ENCODE data around the gene ARSI. TPM values are rescaled to one million over a fixed set of nuclear protein-coding genes. Genes with fewer than 3 reads are reported as not detected.
A peak's percentile ranks its signal among the peaks of the same experiment; 100 is the strongest.

Gene ARSI
- total RNA-seq, 6 donors from 2014 or later = 0.78 to 6.3 (median 2.8) TPM

DNA sequence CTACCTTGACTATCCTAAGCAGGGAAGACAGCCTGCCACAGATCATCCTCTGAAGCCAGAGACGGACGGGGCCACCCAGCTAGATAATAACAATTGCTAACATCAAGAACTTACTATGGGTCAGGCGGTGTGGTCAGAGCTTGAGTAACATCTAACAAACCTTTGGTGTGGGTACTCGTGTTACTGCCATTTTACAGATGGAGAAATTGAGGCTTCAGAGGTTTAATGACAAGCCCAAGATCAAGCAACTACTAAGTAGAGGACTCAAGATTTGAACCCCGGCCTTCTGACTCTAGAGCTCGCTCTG, 16.7 kb upstream of the ARSI start:
- DNase-seq = no peak
- Histone ChIP-seq H3K36me3 (no peaks in the 10 kb centered on the region), H3K27ac (no peak overlapping the region), H3K27me3 (no peaks in the 10 kb centered on the region), H3K4me3 (no peak overlapping the region), H3K9me3 (no peaks in the 10 kb centered on the region), H3K4me1 (peaks cover 0 to 7% (median 0%) of the 10 kb centered on the region in 4 donors)
- TF ChIP-seq POLR2A (IDR thresholded peaks at IDR 0.05) = no peak
- TF ChIP-seq POLR2AphosphoS5 (IDR thresholded peaks at IDR 0.05) = no peak
- no peak for TF ChIP-seq CTCF (IDR thresholded peaks at IDR 0.05)
- TF ChIP-seq EP300 (IDR thresholded peaks at IDR 0.05) = no peak
- 87 to 91% methylated on average over 6 of the region's 6 CpGs for WGBS, 2 donors
- no peak for ATAC-seq (ENCODE audit: low FRiP score in 2 of 2)

DNA sequence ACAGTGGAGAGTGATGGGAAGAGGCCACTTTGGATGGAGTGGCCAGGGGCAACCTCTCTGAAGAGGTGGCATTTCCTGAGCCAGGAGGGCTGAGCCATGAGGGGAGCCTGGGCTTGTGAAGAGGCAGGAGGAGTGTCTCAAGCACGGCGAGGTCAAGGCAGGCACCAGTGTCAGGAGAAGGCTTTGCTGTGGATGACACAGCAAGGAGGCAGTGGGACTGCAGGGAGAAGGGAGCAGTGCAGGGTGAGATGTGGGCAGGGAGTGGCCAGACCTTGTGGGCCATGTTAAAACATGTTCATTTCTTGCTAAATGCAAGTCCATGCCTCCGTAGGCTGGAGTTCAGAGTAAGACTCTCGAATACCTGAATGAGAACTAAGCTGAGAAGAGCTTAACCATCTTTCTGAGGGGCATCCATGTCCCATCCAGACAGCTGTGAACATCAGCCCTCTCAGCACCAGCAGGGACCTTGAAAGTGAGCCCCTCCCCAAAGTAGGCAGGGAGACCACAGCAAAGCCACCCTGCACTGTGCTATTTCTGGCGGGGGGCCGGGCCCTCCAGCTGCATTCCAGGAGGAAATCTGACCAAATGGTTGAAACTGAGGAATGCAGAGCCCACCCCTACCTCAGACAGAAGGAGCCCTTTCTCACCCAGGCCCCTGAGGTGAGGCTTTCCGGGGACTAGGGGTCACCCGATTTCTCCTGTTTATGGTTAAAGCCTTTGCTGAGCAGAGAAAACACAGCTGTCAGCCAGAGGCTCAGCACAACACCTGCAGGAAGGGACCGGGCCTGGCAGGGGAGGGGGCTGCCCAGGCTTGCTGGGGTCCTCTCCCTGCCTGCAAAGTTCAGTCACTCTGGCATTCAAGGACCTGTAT, 16.1 kb upstream of the ARSI start:
- DNase-seq = no peak
- no peaks in the 10 kb centered on the region for H3K27me3 ChIP-seq

GRCh38 chr5:150317048-150318003, 14.6 kb upstream of the ARSI start:
- ATAC-seq (ENCODE audit: low FRiP score in 2 of 2) (peak; percentile 31 to 88), DNase-seq (no peak)
- Histone ChIP-seq H3K27ac (no peak overlapping the region), H3K4me1 (peaks cover 0 to 7% (median 0%) of the 10 kb centered on the region in 4 donors), H3K27me3 (no peaks in the 10 kb centered on the region), H3K36me3 (no peaks in the 10 kb centered on the region), H3K4me3 (no peak overlapping the region), H3K9me3 (no peaks in the 10 kb centered on the region)
- 76 to 82% methylated on average over 11 of the region's 11 CpGs for WGBS, 2 donors
- TF ChIP-seq CTCF (IDR thresholded peaks at IDR 0.05) = no peak
- no peak for TF ChIP-seq EP300 (IDR thresholded peaks at IDR 0.05)
- TF ChIP-seq POLR2A (IDR thresholded peaks at IDR 0.05) = no peak
- no peak for TF ChIP-seq POLR2AphosphoS5 (IDR thresholded peaks at IDR 0.05)

More for the DNA sequence above, 16.1 kb upstream of the ARSI start:
- no peak for TF ChIP-seq POLR2A (IDR thresholded peaks at IDR 0.05)
- no peak for TF ChIP-seq POLR2AphosphoS5 (IDR thresholded peaks at IDR 0.05)
- TF ChIP-seq CTCF (IDR thresholded peaks at IDR 0.05) = no peak
- no peak for TF ChIP-seq EP300 (IDR thresholded peaks at IDR 0.05)
- Histone ChIP-seq H3K36me3 (no peaks in the 10 kb centered on the region), H3K4me1 (peaks cover 0 to 7% (median 0%) of the 10 kb centered on the region in 4 donors), H3K9me3 (no peaks in the 10 kb centered on the region), H3K27ac (no peak overlapping the region), H3K4me3 (no peak overlapping the region)
- WGBS, 2 donors = 80% methylated on average over 7 to 9 of the region's 9 CpGs
- ATAC-seq (ENCODE audit: low FRiP score in 2 of 2) = no peak

DNA sequence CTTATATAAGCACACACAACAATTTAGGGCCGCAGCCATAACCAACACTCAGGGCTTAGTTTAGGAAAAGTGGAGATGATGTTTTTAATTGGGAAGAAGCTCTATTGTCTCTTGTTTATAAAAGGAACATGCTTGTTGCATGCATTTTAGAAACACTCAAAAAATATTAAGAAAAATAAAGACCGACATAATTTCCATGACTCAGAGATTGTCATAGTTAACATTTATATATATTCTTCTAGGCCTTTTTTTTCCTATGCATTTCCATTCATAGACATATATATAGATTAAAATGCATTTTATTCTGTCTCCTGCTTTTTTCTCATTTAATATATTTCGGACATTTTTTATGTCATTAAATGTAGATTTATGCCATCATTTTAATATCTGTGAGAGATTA, 13.6 kb upstream of the ARSI start:
- H3K27ac ChIP-seq = no peak overlapping the region
- H3K4me3 ChIP-seq = no peak overlapping the region
- H3K9me3 ChIP-seq = no peaks in the 10 kb centered on the region
- ATAC-seq (ENCODE audit: low FRiP score in 2 of 2) (no peak), DNase-seq (no peak)
- H3K4me1 ChIP-seq = peaks cover 0 to 7% (median 0%) of the 10 kb centered on the region in 4 donors
- no peaks in the 10 kb centered on the region for H3K36me3 ChIP-seq
- WGBS, 2 donors = 90 to 93% methylated on average over 3 of the region's 3 CpGs
- TF ChIP-seq POLR2A (IDR thresholded peaks at IDR 0.05) (no peak), EP300 (IDR thresholded peaks at IDR 0.05) (no peak), POLR2AphosphoS5 (IDR thresholded peaks at IDR 0.05) (no peak), CTCF (IDR thresholded peaks at IDR 0.05) (no peak)
- H3K27me3 ChIP-seq = no peaks in the 10 kb centered on the region

All from upper lobe of left lung (tissue), 6 donors.